HG02588 (cell line): ENCODE results near the gene TRIM54.
"Not testable (repeated sequence)": the region's sequence is repeated elsewhere in the genome, so short reads cannot be mapped to it uniquely, and the experiment has no call there.

Experiments
- ATAC-seq: cut with Tn5 transposase; IDR thresholded peaks from one replicate; pipeline ENCODE4 v1.9.1; 2021; ENCODE audit warnings: mild to moderate bottlenecking, moderate library complexity; ENCODE audit not compliant: unreplicated experiment

Gene TRIM54

GRCh38 chr2:27281442-27281841 is 787 bp upstream of the TRIM54 start:
- ATAC-seq = no peak

- ATAC-seq = no peak
Measured at GRCh38 chr2:27282892-27283291, 663 bp downstream of the TRIM54 start.

- no peak for ATAC-seq
Measured at GRCh38 chr2:27284996-27285395, 2.8 kb downstream of the TRIM54 start.

- no peak for ATAC-seq
Measured at GRCh38 chr2:27285481-27285880, 3.3 kb downstream of the TRIM54 start.

GRCh38 chr2:27288610-27289009 is 6.4 kb downstream of the TRIM54 start:
- no peak for ATAC-seq

GRCh38 chr2:27290549-27290948 is 8.3 kb downstream of the TRIM54 start:
- ATAC-seq = no peak

- no peak for ATAC-seq
Measured at GRCh38 chr2:27291865-27292264, 9.6 kb downstream of the TRIM54 start.

- no peak for ATAC-seq
Measured at GRCh38 chr2:27294928-27295327, 12.7 kb downstream of the TRIM54 start.

GRCh38 chr2:27296481-27296880 is 14.3 kb downstream of the TRIM54 start:
- ATAC-seq = no peak

GRCh38 chr2:27297195-27297594 is 15.0 kb downstream of the TRIM54 start:
- no peak for ATAC-seq

GRCh38 chr2:27298391-27299080 is 16.3 kb downstream of the TRIM54 start:
- no peak for ATAC-seq

- ATAC-seq = not testable (repeated sequence)
Measured at GRCh38 chr2:27300606-27301005, 18.4 kb downstream of the TRIM54 start.

GRCh38 chr2:27303093-27304025 is 21.1 kb downstream of the TRIM54 start:
- no peak for ATAC-seq

GRCh38 chr2:27304488-27305240 is 22.4 kb downstream of the TRIM54 start:
- ATAC-seq = no peak

- no peak for ATAC-seq
Measured at GRCh38 chr2:27305516-27305915, 23.3 kb downstream of the TRIM54 start.

GRCh38 chr2:27306136-27306535 is 23.9 kb downstream of the TRIM54 start:
- ATAC-seq = no peak

GRCh38 chr2:27306573-27307286 is 24.5 kb downstream of the TRIM54 start:
- no peak for ATAC-seq

GRCh38 chr2:27307287-27307544 is 25.0 kb downstream of the TRIM54 start:
- no peak for ATAC-seq

GRCh38 chr2:27307545-27308358 is 25.5 kb downstream of the TRIM54 start:
- no peak for ATAC-seq

GRCh38 chr2:27308359-27308881 is 26.2 kb downstream of the TRIM54 start, which contains the start of gene UCN:
TSS of gene UCN (minus strand) at chr2:27308445. CDS start at chr2:27307895, 550 bp downstream.
- ATAC-seq = no peak
